B cell (primary cell): Measurements from ENCODE around the gene BRI3. TPM values are rescaled to one million over a fixed set of nuclear protein-coding genes. Genes with fewer than 3 reads are reported as not detected.

ENCODE experiments used
- ATAC-seq: fragments of 200-7000 bp; cut with Tn5 transposase; one replicate; pipeline ENCODE4 v1.10.0; 2021; ENCODE audit warnings: low read depth, mild to moderate bottlenecking, moderate number of reproducible peaks, moderate library complexity
- CTCF ChIA-PET: fragments of 350-600 bp; sonication (Branson Sonifier 250); formaldehyde crosslinking; loops from one replicate; lab custom pipeline; 2021; ENCODE audit warnings: antibody characterized with exemption, inconsistent platforms; lab: Charles Lee
- POLR2A ChIA-PET: fragments of 350-600 bp; sonication (Branson Sonifier 250); formaldehyde crosslinking; loops from one replicate; lab custom pipeline; 2021; ENCODE audit warnings: antibody characterized with exemption; lab: Charles Lee
- DNase-seq: peaks from one replicate; pipeline ENCODE4 v3.0.0; 2013
- H2AFZ ChIP-seq: 2 replicates; pipeline ENCODE4 v1.6.1; 2012; ENCODE audit warnings: mild to moderate bottlenecking, low read depth, low read length; ENCODE audit not compliant: insufficient read depth, poor library complexity, severe bottlenecking
- H3K27ac ChIP-seq, 2 donors: 1 replicate in 1 of 2; 2 replicates in 1 of 2; pipeline ENCODE4 v1.5.1; 2012 to 2013; ENCODE audit warnings: low read length in 2 of 2, mild to moderate bottlenecking in 2 of 2, moderate library complexity in 1 of 2
- H3K27me3 ChIP-seq, 4 experiments: fragments of 200-600 bp in 1 of 4; sonication (generic) in 1 of 4; replicated peaks in 1 of 4; 1 replicate in 2 of 4; 2 replicates in 2 of 4; pipeline versions ENCODE4 v1.6.1 to v1.7.0; 2013 to 2016; ENCODE audit warnings: low read length in 3 of 4, mild to moderate bottlenecking in 2 of 4, mixed read lengths in 1 of 4, moderate library complexity in 1 of 4; ENCODE audit not compliant: insufficient read depth in 4 of 4, control insufficient read depth in 3 of 4; ENCODE audit errors: control extremely low read depth in 1 of 4
- H3K36me3 ChIP-seq, 2 experiments: replicated peaks in 1 of 2; 1 replicate in 1 of 2; 2 replicates in 1 of 2; pipeline versions ENCODE4 v1.6.1 to v1.7.1; 2013; ENCODE audit warnings: low read length in 1 of 2; ENCODE audit not compliant: insufficient read depth in 2 of 2, control insufficient read depth in 1 of 2; ENCODE audit errors: control extremely low read depth in 1 of 2, extremely low read depth in 1 of 2
- H3K4me1 ChIP-seq, 2 donors: fragments of 200-600 bp in 1 of 2; sonication (generic) in 1 of 2; 1 replicate in 1 of 2; 2 replicates in 1 of 2; pipeline versions ENCODE4 v1.5.1 to v1.6.1; 2013 to 2017; ENCODE audit warnings: low read length in 2 of 2; ENCODE audit not compliant: control insufficient read depth in 2 of 2, insufficient read depth in 2 of 2
- H3K4me2 ChIP-seq: replicated peaks from 2 replicates; pipeline ENCODE3; 2012; ENCODE audit warnings: mild to moderate bottlenecking, low read depth, low read length; ENCODE audit not compliant: poor library complexity, severe bottlenecking
- H3K4me3 ChIP-seq, 5 experiments: fragments of 200-600 bp in 1 of 5; sonication (generic) in 1 of 5; 1 replicate in 3 of 5; 2 replicates in 2 of 5; pipeline versions ENCODE4 v1.5.1 to v1.7.0; 2011 to 2016; ENCODE audit warnings: low read length in 4 of 5, mild to moderate bottlenecking in 4 of 5, low read depth in 2 of 5, control low read depth in 1 of 5, moderate library complexity in 1 of 5; ENCODE audit not compliant: insufficient read depth in 1 of 5; ENCODE audit errors: control extremely low read depth in 1 of 5, extremely low read depth in 1 of 5
- H3K79me2 ChIP-seq: fragments of 200-600 bp; sonication (generic); one replicate; pipeline ENCODE4 v1.6.0; 2016; ENCODE audit warnings: low read length; ENCODE audit not compliant: control insufficient read depth, insufficient read depth
- H3K9ac ChIP-seq: fragments of 200-600 bp; sonication (generic); 2 replicates; pipeline ENCODE4 v1.6.1; 2017; ENCODE audit warnings: mild to moderate bottlenecking, low read length, moderate library complexity
- H3K9me3 ChIP-seq, 3 donors: one replicate each; pipeline versions ENCODE4 v1.6.1 to v1.7.1; 2013; ENCODE audit warnings: low read length in 2 of 3; ENCODE audit not compliant: control insufficient read depth in 2 of 3, insufficient read depth in 1 of 3; ENCODE audit errors: control extremely low read depth in 1 of 3
- H4K20me1 ChIP-seq: 2 replicates; pipeline ENCODE4 v1.6.0; 2012; ENCODE audit warnings: mild to moderate bottlenecking, low read length; ENCODE audit not compliant: insufficient read depth, control insufficient read depth, poor library complexity, severe bottlenecking
- H3K27ac Mint-ChIP-seq: one replicate; pipeline ENCODE4 v1.8.0; 2021; ENCODE audit warnings: mixed read lengths
- H3K27me3 Mint-ChIP-seq: one replicate; pipeline ENCODE4 v1.8.0; 2021; ENCODE audit warnings: mixed read lengths
- H3K4me1 Mint-ChIP-seq: one replicate; pipeline ENCODE4 v1.8.0; 2021; ENCODE audit warnings: mixed read lengths
- H3K4me3 Mint-ChIP-seq: one replicate; pipeline ENCODE4 v1.8.0; 2021; ENCODE audit warnings: mixed read lengths
- H3K9me3 Mint-ChIP-seq: one replicate; pipeline ENCODE4 v1.8.0; 2022; ENCODE audit warnings: mixed read lengths; ENCODE audit not compliant: insufficient read depth
- CTCF ChIP-seq: fragments of 200-600 bp; IDR thresholded peaks from one replicate; pipeline ENCODE4 v1.8.0; 2022; ENCODE audit warnings: antibody characterized with exemption, mild to moderate bottlenecking
- EZH2 ChIP-seq: IDR thresholded peaks from 2 replicates; pipeline ENCODE4 v1.6.1; 2012; ENCODE audit warnings: borderline replicate concordance, low read depth, mild to moderate bottlenecking, moderate library complexity, low read length; ENCODE audit not compliant: insufficient read depth, poor library complexity, severe bottlenecking
- WGBS: methylation state at CpG from one replicate; pipeline ENCODE4 v1.1.5; 2013; ENCODE audit warnings: missing lambda C conversion rate; ENCODE audit not compliant: insufficient coverage; 5-methylcytosine and 5-hydroxymethylcytosine counted together
- intact Hi-C: fragments of 100-400 bp; cut with micrococcal nuclease; formaldehyde crosslinking; loops from one replicate; pipeline ENCODE4 v1.10.0; 2022
- polyA plus RNA-seq: library from polyadenylated mRNA; depleted of rRNA; stranded (reverse); fragments of >200 nt; gene quantifications from 2 replicates; pipeline ENCODE4 v1.2.3, GENCODE V29; 2012
- total RNA-seq, 2 donors: library from RNA; stranded (reverse); fragments of 120-200 nt in 1 of 2; gene quantifications; 1 replicate in 1 of 2; 2 replicates in 1 of 2; pipeline versions ENCODE4 v1.2.3 to v1.2.4, GENCODE V29; 2013 to 2022

BRI3 gene
- total and polyA plus RNA-seq, 2 donors (not counting 1 experiment from before 2014, with no cell fraction given) = 21.6 to 86.7 TPM

DNA sequence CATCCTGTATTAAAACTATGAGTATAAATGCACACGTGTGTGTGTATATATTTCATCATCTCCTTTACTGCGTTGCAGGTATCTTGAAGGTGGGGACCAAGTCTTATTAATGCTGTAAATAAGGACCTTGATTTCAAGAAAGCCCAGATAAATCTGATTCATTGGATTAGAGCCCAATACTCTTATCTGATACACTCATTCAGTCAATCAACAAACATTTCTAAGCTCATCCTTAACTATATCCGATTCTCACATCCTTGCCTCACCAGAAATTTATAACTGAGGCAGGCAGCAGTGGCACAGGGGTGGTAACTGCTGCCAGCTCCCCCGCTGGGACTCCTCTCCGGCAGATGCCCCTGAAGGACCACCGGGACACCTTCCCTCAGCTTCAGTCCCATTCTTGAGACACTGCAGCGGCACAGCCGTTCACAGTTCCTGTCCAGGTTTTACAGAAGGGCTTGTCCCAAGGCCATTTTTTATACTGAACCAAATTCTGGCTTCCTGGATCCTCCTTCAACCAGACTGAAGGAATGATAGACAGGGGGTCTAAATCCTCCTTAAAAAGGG, 54.0 kb downstream of the BRI3 start:
- POLR2A ChIA-PET = no interaction called here
- WGBS = 93% methylated on average over 6 of the region's 8 CpGs
- Mint-ChIP-seq H3K4me3 (no peak overlapping the region), H3K9me3 (no peaks in the 10 kb centered on the region), H3K4me1 (no peaks in the 10 kb centered on the region), H3K27me3 (no peaks in the 10 kb centered on the region), H3K27ac (no peak overlapping the region)
- Histone ChIP-seq H4K20me1 (no peaks in the 10 kb centered on the region), H2AFZ (no peak overlapping the region), H3K27me3 (no peaks in the 10 kb centered on the region), H3K4me1 (no peaks in the 10 kb centered on the region), H3K9ac (no peak overlapping the region), H3K4me3 (no peak overlapping the region), H3K4me2 (no peak overlapping the region), H3K27ac (no peak overlapping the region), H3K79me2 (no peaks in the 10 kb centered on the region), H3K36me3 (no peaks in the 10 kb centered on the region), H3K9me3 (peaks cover 0 to 18% (median 6%) of the 10 kb centered on the region in 3 donors)
- CTCF ChIA-PET = no interaction called here
- DNase-seq (no peak), ATAC-seq (no peak)
- intact Hi-C loops = no loop called here
- TF ChIP-seq CTCF (no peak), EZH2 (no peak)

DNA sequence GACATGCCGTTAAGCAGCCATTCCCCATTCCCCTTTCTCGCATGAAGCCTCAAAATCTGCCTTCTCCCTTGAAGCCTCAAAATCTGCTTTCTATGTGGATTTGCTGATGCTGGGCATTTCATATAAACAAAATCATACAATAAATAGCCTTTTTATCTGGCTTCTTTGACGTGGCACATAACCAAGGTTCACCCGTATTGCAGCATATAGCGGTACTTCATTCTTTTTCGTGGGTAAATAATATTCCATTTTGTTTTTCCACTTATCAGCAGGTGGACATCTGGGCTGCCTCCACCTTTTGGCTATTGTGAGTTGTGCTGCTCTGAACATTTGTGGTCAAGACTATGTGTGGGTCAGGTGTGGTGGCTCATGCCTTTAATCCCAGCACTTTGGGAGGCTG, 57.0 kb downstream of the BRI3 start:
- intact Hi-C loops = no loop called here
- Mint-ChIP-seq H3K9me3 (no peaks in the 10 kb centered on the region), H3K4me3 (no peak overlapping the region), H3K27ac (no peak overlapping the region), H3K27me3 (no peaks in the 10 kb centered on the region), H3K4me1 (no peaks in the 10 kb centered on the region)
- H3K27ac ChIP-seq = no peak overlapping the region
- H3K4me2 ChIP-seq = no peak overlapping the region
- H3K36me3 ChIP-seq = no peaks in the 10 kb centered on the region
- CTCF ChIA-PET = no interaction called here
- no peak overlapping the region for H2AFZ ChIP-seq
- H3K9me3 ChIP-seq = peaks cover 0 to 16% (median 6%) of the 10 kb centered on the region in 3 donors
- TF ChIP-seq EZH2 (no peak), CTCF (no peak)
- H3K27me3 ChIP-seq = no peaks in the 10 kb centered on the region
- H4K20me1 ChIP-seq = no peaks in the 10 kb centered on the region
- H3K4me3 ChIP-seq = no peak overlapping the region
- no peak overlapping the region for H3K9ac ChIP-seq
- ATAC-seq = no peak
- 100% methylated on average over 3 of the region's 6 CpGs for WGBS
- no peaks in the 10 kb centered on the region for H3K79me2 ChIP-seq
- POLR2A ChIA-PET = no interaction called here
- no peaks in the 10 kb centered on the region for H3K4me1 ChIP-seq
- DNase-seq = no peak
